ENCODE results near the gene GRPEL1.
A peak's percentile ranks its signal among the peaks of the same experiment; 100 is the strongest.

GRPEL1 gene

GRCh38 chr4:7043284-7044136 is 24.4 kb downstream of the GRPEL1 start, which contains the start of gene TADA2B:
Gene TADA2B (plus strand): TSS chr4:7043372. CDS start chr4:7043580, 208 bp downstream.
- peak; percentile 20 to 49 for DNase-seq

GRCh38 chr4:7042503-7043283 is 25.2 kb downstream of the GRPEL1 start:
- peak; percentile 98 for DNase-seq

- peak in 1 of 2 donors; percentile 33 for DNase-seq
These were observed 25.9 kb downstream of the GRPEL1 start for GRCh38 chr4:7041801-7042502.

GRCh38 chr4:7041246-7041645 is 26.6 kb downstream of the GRPEL1 start:
- no peak for DNase-seq

- peak in 1 of 2 donors; percentile 72 for DNase-seq
These were observed 27.1 kb downstream of the GRPEL1 start for GRCh38 chr4:7040765-7041164.

GRCh38 chr4:7037425-7037824 is 30.4 kb downstream of the GRPEL1 start:
- DNase-seq: no peak

- no peak for DNase-seq
These were observed 33.4 kb downstream of the GRPEL1 start for GRCh38 chr4:7034262-7035081.

- no peak for DNase-seq
These were observed 35.3 kb downstream of the GRPEL1 start for GRCh38 chr4:7032596-7032995.

GRCh38 chr4:7031558-7032449 is 36.1 kb downstream of the GRPEL1 start:
- no peak for DNase-seq

GRCh38 chr4:7030856-7031255 is 37.0 kb downstream of the GRPEL1 start:
- DNase-seq: no peak

- no peak for DNase-seq
These were observed 37.9 kb downstream of the GRPEL1 start for GRCh38 chr4:7029921-7030320.

- no peak for DNase-seq
These were observed 38.7 kb downstream of the GRPEL1 start for GRCh38 chr4:7029212-7029611.

GRCh38 chr4:7027913-7028312 is 40.0 kb downstream of the GRPEL1 start:
- no peak for DNase-seq

GRCh38 chr4:7027284-7027683 is 40.6 kb downstream of the GRPEL1 start:
- no peak for DNase-seq

GRCh38 chr4:7026107-7026506 is 41.8 kb downstream of the GRPEL1 start:
- DNase-seq: no peak

GRCh38 chr4:7025040-7025602 is 42.7 kb downstream of the GRPEL1 start:
- DNase-seq: no peak

GRCh38 chr4:7024336-7024890 is 43.5 kb downstream of the GRPEL1 start:
- DNase-seq: no peak

- no peak for DNase-seq
These were observed 44.0 kb downstream of the GRPEL1 start for GRCh38 chr4:7023901-7024300.

GRCh38 chr4:7023486-7023885 is 44.4 kb downstream of the GRPEL1 start:
- no peak for DNase-seq

- no peak for DNase-seq
These were observed 45.8 kb downstream of the GRPEL1 start for GRCh38 chr4:7021930-7022664.

All from inflammatory macrophage (primary cell).